Fibroblast of lung (primary cell): ENCODE measurements around the gene CMIP. TPM values are rescaled to one million over a fixed set of nuclear protein-coding genes. Genes with fewer than 3 reads are reported as not detected.

Experiments used
- DNase-seq, 2 donors: peaks; one replicate each; pipeline versions ENCODE4 v3.0.0 to v3.0.0-alpha.2; 2010; ENCODE audit warnings: low read depth in 2 of 2
- H2AFZ ChIP-seq: 2 replicates; pipeline ENCODE4 v1.5.1; 2012; ENCODE audit warnings: low read length, control low read depth, inconsistent platforms
- H3K27ac ChIP-seq: 2 replicates; pipeline ENCODE4 v1.5.1; 2011; ENCODE audit warnings: low read length, control low read depth; ENCODE audit not compliant: insufficient read depth
- H3K27me3 ChIP-seq: 2 replicates; pipeline ENCODE4 v1.5.1; 2011; ENCODE audit warnings: mild to moderate bottlenecking, low read length; ENCODE audit not compliant: control insufficient read depth, insufficient read depth
- H3K36me3 ChIP-seq: 2 replicates; pipeline ENCODE4 v1.5.1; 2011; ENCODE audit warnings: low read length; ENCODE audit not compliant: control insufficient read depth, insufficient read depth
- H3K4me1 ChIP-seq: 2 replicates; pipeline ENCODE4 v1.5.1; 2011; ENCODE audit warnings: low read length; ENCODE audit not compliant: control insufficient read depth, insufficient read depth; ENCODE audit errors: extremely low read depth
- H3K4me2 ChIP-seq: 2 replicates; pipeline ENCODE4 v1.5.1; 2011; ENCODE audit warnings: low read length, control low read depth; ENCODE audit not compliant: insufficient read depth; ENCODE audit errors: extremely low read depth
- H3K4me3 ChIP-seq, 4 experiments: fragments of 200-600 bp in 1 of 4; sonication (generic) in 1 of 4; replicated peaks in 1 of 4; 2 replicates each; pipeline ENCODE4 v1.5.1; 2011 to 2016; ENCODE audit warnings: low read length in 4 of 4, low read depth in 3 of 4, mild to moderate bottlenecking in 3 of 4, control low read depth in 2 of 4, inconsistent platforms in 1 of 4, mixed read lengths in 1 of 4; ENCODE audit not compliant: insufficient read depth in 1 of 4; ENCODE audit errors: control extremely low read depth in 1 of 4
- H3K79me2 ChIP-seq: 2 replicates; pipeline ENCODE4 v1.5.1; 2012; ENCODE audit warnings: mild to moderate bottlenecking, low read length, inconsistent platforms; ENCODE audit not compliant: control insufficient read depth, insufficient read depth
- H3K9ac ChIP-seq: 2 replicates; pipeline ENCODE4 v1.5.1; 2011; ENCODE audit warnings: mild to moderate bottlenecking, low read length, control low read depth; ENCODE audit not compliant: insufficient read depth
- H3K9me3 ChIP-seq: 2 replicates; pipeline ENCODE4 v1.5.1; 2012; ENCODE audit warnings: low read depth, low read length; ENCODE audit not compliant: control insufficient read depth, insufficient read depth
- H4K20me1 ChIP-seq: 2 replicates; pipeline ENCODE4 v1.5.1; 2011; ENCODE audit warnings: low read length; ENCODE audit not compliant: control insufficient read depth, insufficient read depth; ENCODE audit errors: extremely low read depth
- CTCF ChIP-seq, 2 donors: IDR thresholded peaks in 1 of 2; conservative IDR thresholded peaks in 1 of 2; 1 replicate in 1 of 2; 2 replicates in 1 of 2; pipeline ENCODE4 v1.5.1; 2011 to 2012; ENCODE audit warnings: low read length in 2 of 2, control low read depth in 1 of 2, inconsistent platforms in 1 of 2, low read depth in 1 of 2, mild to moderate bottlenecking in 1 of 2
- EZH2 ChIP-seq: IDR thresholded peaks from 2 replicates; pipeline ENCODE4 v1.5.1; 2012; ENCODE audit warnings: low read length, control low read depth, mild to moderate bottlenecking; ENCODE audit errors: missing control alignments
- polyA plus RNA-seq, 2 donors: library from polyadenylated mRNA; depleted of rRNA in 1 of 2; stranded (reverse) in 1 of 2; unstranded in 1 of 2; fragments of >200 nt; gene quantifications; 2 replicates each; pipeline ENCODE4 v1.2.1, GENCODE V29; 2011 to 2012; ENCODE audit warnings: missing spikeins in 1 of 2
- total RNA-seq: library from RNA; depleted of rRNA; stranded (reverse); fragments of >200 nt; gene quantifications from 2 replicates; pipeline ENCODE4 v1.2.1, GENCODE V29; 2014

Gene CMIP
- total and polyA plus RNA-seq, 2 donors (not counting 1 experiment from before 2014, with no cell fraction given) = 1.9 to 5.1 TPM

GRCh38 chr16:81554979-81555378 is 110.4 kb downstream of the CMIP start:
- no peak overlapping the region for H2AFZ ChIP-seq
- no peaks in the 10 kb centered on the region for H3K9me3 ChIP-seq
- H4K20me1 ChIP-seq = no peaks in the 10 kb centered on the region
- peaks cover 3% of the 10 kb centered on the region for H3K79me2 ChIP-seq
- no peak overlapping the region for H3K4me3 ChIP-seq
- H3K9ac ChIP-seq = no peak overlapping the region
- no peaks in the 10 kb centered on the region for H3K27me3 ChIP-seq
- no peak for DNase-seq
- H3K27ac ChIP-seq = no peak overlapping the region
- H3K4me1 ChIP-seq = peaks cover 3% of the 10 kb centered on the region
- H3K36me3 ChIP-seq = no peaks in the 10 kb centered on the region
- no peak overlapping the region for H3K4me2 ChIP-seq
- TF ChIP-seq EZH2 = no peak
- no peak for TF ChIP-seq CTCF (conservative IDR thresholded peaks at IDR 0.05 in 1 of 2, IDR thresholded peaks at IDR 0.05 in 1 of 2; ENCODE audit: low read depth in 1 of 2, low read length in 2 of 2)

- H4K20me1 ChIP-seq = no peaks in the 10 kb centered on the region
- H3K27me3 ChIP-seq = no peaks in the 10 kb centered on the region
- no peaks in the 10 kb centered on the region for H3K36me3 ChIP-seq
- no peak overlapping the region for H2AFZ ChIP-seq
- H3K4me1 ChIP-seq = peaks cover 3% of the 10 kb centered on the region
- no peak overlapping the region for H3K4me3 ChIP-seq
- TF ChIP-seq CTCF (conservative IDR thresholded peaks at IDR 0.05 in 1 of 2, IDR thresholded peaks at IDR 0.05 in 1 of 2; ENCODE audit: low read depth in 1 of 2, low read length in 2 of 2) = no peak
- TF ChIP-seq EZH2 = no peak
- no peak for DNase-seq
- H3K4me2 ChIP-seq = no peak overlapping the region
- H3K27ac ChIP-seq = no peak overlapping the region
- no peak overlapping the region for H3K9ac ChIP-seq
- no peaks in the 10 kb centered on the region for H3K9me3 ChIP-seq
- H3K79me2 ChIP-seq = no peaks in the 10 kb centered on the region
Observed at GRCh38 chr16:81555660-81556059, 111.1 kb downstream of the CMIP start.

- no peak overlapping the region for H3K4me3 ChIP-seq
- H3K9ac ChIP-seq = no peak overlapping the region
- H3K9me3 ChIP-seq = no peaks in the 10 kb centered on the region
- H3K4me1 ChIP-seq = peaks cover 3% of the 10 kb centered on the region
- DNase-seq = no peak
- no peaks in the 10 kb centered on the region for H4K20me1 ChIP-seq
- TF ChIP-seq CTCF (conservative IDR thresholded peaks at IDR 0.05 in 1 of 2, IDR thresholded peaks at IDR 0.05 in 1 of 2; ENCODE audit: low read depth in 1 of 2, low read length in 2 of 2) (no peak), EZH2 (no peak)
- no peaks in the 10 kb centered on the region for H3K79me2 ChIP-seq
- H2AFZ ChIP-seq = no peak overlapping the region
- H3K27me3 ChIP-seq = no peaks in the 10 kb centered on the region
- H3K36me3 ChIP-seq = no peaks in the 10 kb centered on the region
- H3K4me2 ChIP-seq = no peak overlapping the region
- H3K27ac ChIP-seq = no peak overlapping the region
Observed at GRCh38 chr16:81556715-81557284, 112.2 kb downstream of the CMIP start.
